Measurements from ENCODE around the gene PLCB3.

- TF ChIP-seq CTCF (IDR thresholded peaks at IDR 0.05) (peak in 1 of 6 experiments; percentile 11), POLR2A (IDR thresholded peaks at IDR 0.05) (peak; percentile 85 to 87)
Measured at GRCh38 chr11:64241491-64242374, 9.6 kb upstream of the PLCB3 start.

Measured in Peyer's patch (tissue), 4 donors.